Upper lobe of right lung (tissue), 1 donor: Measurements from ENCODE around the gene RADIL. TPM values are rescaled to one million over a fixed set of nuclear protein-coding genes. Genes with fewer than 3 reads are reported as not detected.
A peak's percentile ranks its signal among the peaks of the same experiment; 100 is the strongest.

Source experiments
- ATAC-seq: fragments of 200-7000 bp; cut with Tn5 transposase; one replicate; pipeline ENCODE4 v1.9.1; 2020; ENCODE audit warnings: mild to moderate bottlenecking, moderate library complexity
- DNase-seq: peaks from one replicate; pipeline ENCODE4 v3.0.0-alpha.2; 2020
- H3K27ac ChIP-seq: fragments of 200-600 bp; one replicate; pipeline ENCODE4 v1.8.0; 2022
- H3K27me3 ChIP-seq: fragments of 200-600 bp; one replicate; pipeline ENCODE4 v1.8.0; 2022; ENCODE audit warnings: mild to moderate bottlenecking
- H3K36me3 ChIP-seq: fragments of 200-600 bp; one replicate; pipeline ENCODE4 v1.8.0; 2022
- H3K4me1 ChIP-seq: fragments of 200-600 bp; one replicate; pipeline ENCODE4 v1.8.0; 2022
- H3K4me3 ChIP-seq: fragments of 200-600 bp; one replicate; pipeline ENCODE4 v1.8.0; 2022; ENCODE audit warnings: mild to moderate bottlenecking
- H3K9me3 ChIP-seq: fragments of 200-600 bp; one replicate; pipeline ENCODE4 v1.8.0; 2022
- intact Hi-C: fragments of 100-400 bp; cut with DNase I; formaldehyde crosslinking; loops from one replicate; pipeline ENCODE4 v1.11.0; 2022
- microRNA-seq: library from miRNA; unstranded; fragments of <30 nt; microRNA quantifications from one replicate; pipeline ENCODE4 v1.2.0, GENCODE V29; 2020; ENCODE audit warnings: borderline microRNAs expressed
- total RNA-seq: library from RNA; stranded (reverse); fragmentation: NEBNext Ultra II Directional; extraction: Animal tissue kit (Norgen Biotek cat#: 25700); gene quantifications from one replicate; pipeline ENCODE4 v1.2.1, GENCODE V29; 2021
- TF ChIP-seq, protein P1 (sequence below): fragments of 200-600 bp; IDR thresholded peaks from one replicate; pipeline ENCODE4 v1.8.0; 2022; ENCODE audit warnings: antibody characterized with exemption
- donor health status: DM: no; HTN: yes; CAD: no; lungs with severe emphysema.

Gene RADIL
- total RNA-seq, 1 donor from 2014 or later: 7.3 TPM

GRCh38 chr7:4754433-4755010, 129.0 kb downstream of the RADIL start:
- no peak for ATAC-seq
- Histone ChIP-seq H3K4me1 (peaks cover 8% of the 10 kb centered on the region), H3K4me3 (no peak overlapping the region), H3K27me3 (no peaks in the 10 kb centered on the region), H3K36me3 (peaks cover 52% of the 10 kb centered on the region), H3K27ac (no peak overlapping the region), H3K9me3 (no peaks in the 10 kb centered on the region)
- TF ChIP-seq, protein P1, sequence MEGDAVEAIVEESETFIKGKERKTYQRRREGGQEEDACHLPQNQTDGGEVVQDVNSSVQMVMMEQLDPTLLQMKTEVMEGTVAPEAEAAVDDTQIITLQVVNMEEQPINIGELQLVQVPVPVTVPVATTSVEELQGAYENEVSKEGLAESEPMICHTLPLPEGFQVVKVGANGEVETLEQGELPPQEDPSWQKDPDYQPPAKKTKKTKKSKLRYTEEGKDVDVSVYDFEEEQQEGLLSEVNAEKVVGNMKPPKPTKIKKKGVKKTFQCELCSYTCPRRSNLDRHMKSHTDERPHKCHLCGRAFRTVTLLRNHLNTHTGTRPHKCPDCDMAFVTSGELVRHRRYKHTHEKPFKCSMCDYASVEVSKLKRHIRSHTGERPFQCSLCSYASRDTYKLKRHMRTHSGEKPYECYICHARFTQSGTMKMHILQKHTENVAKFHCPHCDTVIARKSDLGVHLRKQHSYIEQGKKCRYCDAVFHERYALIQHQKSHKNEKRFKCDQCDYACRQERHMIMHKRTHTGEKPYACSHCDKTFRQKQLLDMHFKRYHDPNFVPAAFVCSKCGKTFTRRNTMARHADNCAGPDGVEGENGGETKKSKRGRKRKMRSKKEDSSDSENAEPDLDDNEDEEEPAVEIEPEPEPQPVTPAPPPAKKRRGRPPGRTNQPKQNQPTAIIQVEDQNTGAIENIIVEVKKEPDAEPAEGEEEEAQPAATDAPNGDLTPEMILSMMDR: no peak
- intact Hi-C loops: loop anchor here (10.0 kb wide), 1 partner anchor 140 kb away; no protein-coding TSS in a partner anchor
- DNase-seq: no peak

GRCh38 chr7:4753598-4754432, 129.7 kb downstream of the RADIL start:
- ATAC-seq: peak; percentile 94
- peak; percentile 91 for DNase-seq
- Histone ChIP-seq H3K36me3 (peaks cover 45% of the 10 kb centered on the region), H3K9me3 (no peaks in the 10 kb centered on the region), H3K4me3 (no peak overlapping the region), H3K27me3 (no peaks in the 10 kb centered on the region), H3K27ac (no peak overlapping the region), H3K4me1 (peaks cover 8% of the 10 kb centered on the region)
- TF ChIP-seq, protein P1: peak; percentile 89
- intact Hi-C loops: loop anchor here (10.0 kb wide), 1 partner anchor 139 kb away; no protein-coding TSS in a partner anchor

DNA sequence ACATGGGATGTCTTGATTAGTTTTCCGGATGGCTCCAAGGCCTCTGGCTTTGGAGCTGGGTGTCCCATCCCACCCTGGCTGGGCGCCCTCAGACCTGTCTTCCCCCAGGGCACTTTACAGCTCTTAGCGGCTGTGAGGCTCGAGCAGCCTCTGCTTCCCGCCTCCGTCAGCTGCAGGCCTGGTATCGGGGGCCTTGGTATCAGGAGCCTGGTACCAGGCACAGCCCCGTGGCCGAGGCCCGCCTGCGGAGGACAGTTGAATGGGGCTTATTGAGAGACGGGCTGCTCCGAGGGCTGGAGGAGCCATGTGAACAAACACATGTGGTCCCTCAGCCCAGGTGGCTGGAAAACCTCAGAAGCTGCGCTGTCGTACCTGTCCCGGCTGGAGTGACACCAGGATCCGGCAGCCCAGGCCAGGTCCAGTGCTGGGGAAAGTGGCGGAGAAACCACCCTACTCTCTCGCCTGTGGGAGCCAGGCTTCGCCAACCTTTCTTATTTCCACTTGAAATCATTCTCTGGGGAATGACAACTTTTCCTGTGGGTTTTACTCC, 132.0 kb downstream of the RADIL start:
- Histone ChIP-seq H3K4me3 (no peak overlapping the region), H3K27ac (peak overlapping the region; percentile 24)

DNA sequence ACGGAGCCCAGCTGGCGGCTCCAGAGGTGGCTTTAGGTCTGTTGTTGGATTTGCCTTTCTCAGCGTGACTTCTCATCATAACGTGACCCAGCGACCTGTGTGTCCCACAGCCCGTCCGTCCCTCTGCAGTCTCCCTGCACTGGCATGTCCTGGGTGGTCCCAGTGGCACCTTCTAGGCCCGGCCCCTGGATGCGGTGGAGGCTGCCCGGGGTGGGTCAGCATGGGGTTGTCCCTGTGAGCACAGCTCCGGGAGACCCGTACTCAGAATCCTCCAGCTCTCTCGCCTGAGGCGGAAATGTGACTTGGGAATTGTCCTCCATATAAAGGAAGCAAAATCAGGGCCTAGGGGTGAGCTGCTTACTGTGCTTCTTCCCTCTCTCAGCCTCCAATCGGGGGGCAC, 133.7 kb downstream of the RADIL start:
- no peak overlapping the region for H3K4me3 ChIP-seq
- H3K4me1 ChIP-seq: peaks cover 42% of the 10 kb centered on the region
- DNase-seq (no peak), ATAC-seq (no peak)
- intact Hi-C loops: loop anchor here (10.0 kb wide), 2 partner anchors 65 to 135 kb away; partner anchors contain the start of gene FOXK1
- H3K27me3 ChIP-seq: no peaks in the 10 kb centered on the region
- no peaks in the 10 kb centered on the region for H3K9me3 ChIP-seq
- peak overlapping the region; percentile 99 for H3K27ac ChIP-seq
- TF ChIP-seq, protein P1: no peak
- peaks cover 14% of the 10 kb centered on the region for H3K36me3 ChIP-seq

More for the DNA sequence above, 132.0 kb downstream of the RADIL start:
- DNase-seq: no peak
- peaks cover 31% of the 10 kb centered on the region for H3K36me3 ChIP-seq
- intact Hi-C loops: loop anchor here (10.0 kb wide), 1 partner anchor 137 kb away; no protein-coding TSS in a partner anchor
- ATAC-seq: no peak
- H3K4me1 ChIP-seq: peaks cover 30% of the 10 kb centered on the region
- no peaks in the 10 kb centered on the region for H3K9me3 ChIP-seq
- TF ChIP-seq, protein P1: no peak
- H3K27me3 ChIP-seq: no peaks in the 10 kb centered on the region

GRCh38 chr7:4749363-4749762, 134.2 kb downstream of the RADIL start:
- no peaks in the 10 kb centered on the region for H3K27me3 ChIP-seq
- DNase-seq: no peak

More at GRCh38 chr7:4749363-4749762, 134.2 kb downstream of the RADIL start:
- Histone ChIP-seq H3K9me3 (no peaks in the 10 kb centered on the region), H3K4me1 (peaks cover 45% of the 10 kb centered on the region), H3K27ac (peak overlapping the region; percentile 99), H3K36me3 (peaks cover 10% of the 10 kb centered on the region), H3K4me3 (no peak overlapping the region)
- intact Hi-C loops: loop anchor here (10.0 kb wide), 1 partner anchor 65 kb away; the partner anchor contains the start of gene FOXK1
- TF ChIP-seq, protein P1: no peak
- ATAC-seq: no peak

Small RNAs within 50 kb of the gene (microRNA-seq; reads per million reads assigned to microRNA genes)
- not detected for gene MIR4656

Other genes with a start within 250 kb of the RADIL start
- gene FOXK1, start 201.4 kb downstream of the RADIL start, total RNA-seq: 33.3 TPM
- 48.9 TPM for gene AP5Z1, start 108.1 kb downstream of the RADIL start, total RNA-seq
- gene PAPOLB, start 21.7 kb downstream of the RADIL start, total RNA-seq: 0.38 TPM
- not detected for gene MMD2, start 75.5 kb upstream of the RADIL start, total RNA-seq
- gene RBAK, start 162.1 kb upstream of the RADIL start, total RNA-seq: 9.8 TPM